ENCODE results near the gene SIDT2.

The SIDT2 gene

DNA sequence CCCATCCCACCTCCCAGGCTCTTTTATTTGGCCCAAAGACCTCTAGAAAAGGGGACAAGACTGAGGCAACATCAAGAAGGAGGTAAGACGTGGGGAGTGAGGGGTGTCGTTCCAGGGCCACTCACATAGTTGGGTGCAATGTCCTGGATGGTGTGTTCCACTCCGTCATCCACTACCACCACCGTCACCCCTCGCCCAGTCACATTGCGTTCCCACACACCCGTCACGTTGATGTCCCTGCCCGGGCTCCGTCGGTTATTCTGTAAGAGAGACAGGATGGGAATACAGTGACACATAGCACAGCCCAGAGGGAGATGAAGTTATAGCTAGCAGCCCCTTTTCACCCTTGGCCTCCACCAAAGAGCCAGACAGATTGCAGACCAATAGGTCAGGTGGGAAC lies 49.5 kb downstream of the SIDT2 start:
- H3K27ac ChIP-seq (ENCODE audit: low read length), result no peak overlapping the region
- H3K79me2 ChIP-seq (ENCODE audit: low read length), result peaks cover 29% of the 10 kb centered on the region
- H2AFZ ChIP-seq (ENCODE audit: low read length), result no peak overlapping the region
- H3K36me3 ChIP-seq (replicated peaks; ENCODE audit: insufficient read depth, low read length), result peaks cover 3% of the 10 kb centered on the region; the same call in 1 of the 2 replicates
- H3F3A ChIP-seq (ENCODE audit: insufficient read depth, low read length), result no peaks in the 10 kb centered on the region
- no peaks in the 10 kb centered on the region for H4K20me1 ChIP-seq (ENCODE audit: insufficient read depth, low read length)
- TF ChIP-seq, protein P1, sequence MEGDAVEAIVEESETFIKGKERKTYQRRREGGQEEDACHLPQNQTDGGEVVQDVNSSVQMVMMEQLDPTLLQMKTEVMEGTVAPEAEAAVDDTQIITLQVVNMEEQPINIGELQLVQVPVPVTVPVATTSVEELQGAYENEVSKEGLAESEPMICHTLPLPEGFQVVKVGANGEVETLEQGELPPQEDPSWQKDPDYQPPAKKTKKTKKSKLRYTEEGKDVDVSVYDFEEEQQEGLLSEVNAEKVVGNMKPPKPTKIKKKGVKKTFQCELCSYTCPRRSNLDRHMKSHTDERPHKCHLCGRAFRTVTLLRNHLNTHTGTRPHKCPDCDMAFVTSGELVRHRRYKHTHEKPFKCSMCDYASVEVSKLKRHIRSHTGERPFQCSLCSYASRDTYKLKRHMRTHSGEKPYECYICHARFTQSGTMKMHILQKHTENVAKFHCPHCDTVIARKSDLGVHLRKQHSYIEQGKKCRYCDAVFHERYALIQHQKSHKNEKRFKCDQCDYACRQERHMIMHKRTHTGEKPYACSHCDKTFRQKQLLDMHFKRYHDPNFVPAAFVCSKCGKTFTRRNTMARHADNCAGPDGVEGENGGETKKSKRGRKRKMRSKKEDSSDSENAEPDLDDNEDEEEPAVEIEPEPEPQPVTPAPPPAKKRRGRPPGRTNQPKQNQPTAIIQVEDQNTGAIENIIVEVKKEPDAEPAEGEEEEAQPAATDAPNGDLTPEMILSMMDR (IDR thresholded peaks at IDR 0.05; ENCODE audit: low read length), result no peak
- TF ChIP-seq EZH2phosphoT487 (IDR thresholded peaks at IDR 0.05; ENCODE audit: low read length), result no peak
- TF ChIP-seq EZH2 (optimal IDR thresholded peaks at IDR 0.05; ENCODE audit: low read depth, low read length), result no peak
- H3K4me2 ChIP-seq (ENCODE audit: low read depth, low read length), result no peak overlapping the region
- no peaks in the 10 kb centered on the region for H3K9me3 ChIP-seq (replicated peaks; ENCODE audit: insufficient read depth, low read length)
- H3K4me1 ChIP-seq (ENCODE audit: low read length), result peaks cover 9% of the 10 kb centered on the region; the same call in 1 of the 2 replicates
- H3K9ac ChIP-seq (ENCODE audit: low read length), result no peak overlapping the region
- no peak for DNase-seq
- H3K27me3 ChIP-seq (replicated peaks; ENCODE audit: insufficient read depth, low read length), result no peaks in the 10 kb centered on the region
- H3K4me3 ChIP-seq (ENCODE audit: low read length), result no peak overlapping the region
- H3K9me2 ChIP-seq (replicated peaks; ENCODE audit: insufficient read depth, low read length), result no peaks in the 10 kb centered on the region

DNA sequence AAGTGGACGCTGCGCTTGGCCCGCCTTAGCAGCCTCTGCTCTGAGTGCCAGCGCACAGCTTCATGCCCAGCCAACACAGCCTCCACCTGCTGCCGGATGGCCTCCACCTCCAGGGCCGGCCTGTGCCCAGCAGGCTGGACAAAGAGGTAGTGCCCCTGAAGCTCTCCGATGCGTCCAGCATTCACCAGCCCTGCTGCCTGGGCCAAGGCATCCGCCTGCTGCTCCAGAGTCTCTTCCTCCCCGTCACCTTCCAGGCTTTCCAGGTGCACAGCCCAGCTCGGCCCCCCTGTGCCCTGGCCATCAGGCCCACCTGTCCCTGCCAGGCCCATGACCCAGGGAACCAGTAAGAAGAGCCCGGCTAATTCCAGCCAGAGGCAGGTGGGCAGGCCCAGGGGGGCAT lies 50.9 kb downstream of the SIDT2 start:
- H3K4me3 ChIP-seq (ENCODE audit: low read length), result no peak overlapping the region
- H3K36me3 ChIP-seq (replicated peaks; ENCODE audit: insufficient read depth, low read length), result peaks cover 3% of the 10 kb centered on the region; the same call in 1 of the 2 replicates
- no peak overlapping the region for H2AFZ ChIP-seq (ENCODE audit: low read length)
- no peaks in the 10 kb centered on the region for H3F3A ChIP-seq (ENCODE audit: insufficient read depth, low read length)
- H3K9ac ChIP-seq (ENCODE audit: low read length), result no peak overlapping the region
- H3K27ac ChIP-seq (ENCODE audit: low read length), result no peak overlapping the region
- H3K4me2 ChIP-seq (ENCODE audit: low read depth, low read length), result no peak overlapping the region
- no peaks in the 10 kb centered on the region for H4K20me1 ChIP-seq (ENCODE audit: insufficient read depth, low read length)
- no peaks in the 10 kb centered on the region for H3K9me3 ChIP-seq (replicated peaks; ENCODE audit: insufficient read depth, low read length)
- H3K27me3 ChIP-seq (replicated peaks; ENCODE audit: insufficient read depth, low read length), result no peaks in the 10 kb centered on the region
- H3K4me1 ChIP-seq (ENCODE audit: low read length), result peaks cover 16% of the 10 kb centered on the region; the same call in 1 of the 2 replicates
- TF ChIP-seq EZH2 (optimal IDR thresholded peaks at IDR 0.05; ENCODE audit: low read depth, low read length) (no peak), EZH2phosphoT487 (IDR thresholded peaks at IDR 0.05; ENCODE audit: low read length) (no peak)
- TF ChIP-seq, protein P1 (IDR thresholded peaks at IDR 0.05; ENCODE audit: low read length), result no peak
- peaks cover 32% of the 10 kb centered on the region for H3K79me2 ChIP-seq (ENCODE audit: low read length)
- no peaks in the 10 kb centered on the region for H3K9me2 ChIP-seq (replicated peaks; ENCODE audit: insufficient read depth, low read length)
- no peak for DNase-seq

- H3K79me2 ChIP-seq (ENCODE audit: low read length), result peaks cover 32% of the 10 kb centered on the region
- H3K4me3 ChIP-seq (ENCODE audit: low read length), result no peak overlapping the region
- DNase-seq, result no peak
- peak overlapping the region; percentile 93; the same call in 1 of the 2 replicates for H3K4me2 ChIP-seq (ENCODE audit: low read depth, low read length)
- H4K20me1 ChIP-seq (ENCODE audit: insufficient read depth, low read length), result no peaks in the 10 kb centered on the region
- H3K27ac ChIP-seq (ENCODE audit: low read length), result no peak overlapping the region
- H2AFZ ChIP-seq (ENCODE audit: low read length), result no peak overlapping the region
- no peaks in the 10 kb centered on the region for H3K27me3 ChIP-seq (replicated peaks; ENCODE audit: insufficient read depth, low read length)
- H3K4me1 ChIP-seq (ENCODE audit: low read length), result peaks cover 16% of the 10 kb centered on the region; the same call in 1 of the 2 replicates
- no peaks in the 10 kb centered on the region for H3K9me2 ChIP-seq (replicated peaks; ENCODE audit: insufficient read depth, low read length)
- H3K36me3 ChIP-seq (replicated peaks; ENCODE audit: insufficient read depth, low read length), result peaks cover 3% of the 10 kb centered on the region; the same call in 1 of the 2 replicates
- H3K9me3 ChIP-seq (replicated peaks; ENCODE audit: insufficient read depth, low read length), result no peaks in the 10 kb centered on the region
- TF ChIP-seq, protein P1 (IDR thresholded peaks at IDR 0.05; ENCODE audit: low read length), result no peak
- no peak for TF ChIP-seq EZH2 (optimal IDR thresholded peaks at IDR 0.05; ENCODE audit: low read depth, low read length)
- no peak for TF ChIP-seq EZH2phosphoT487 (IDR thresholded peaks at IDR 0.05; ENCODE audit: low read length)
- H3K9ac ChIP-seq (ENCODE audit: low read length), result no peak overlapping the region
- no peaks in the 10 kb centered on the region for H3F3A ChIP-seq (ENCODE audit: insufficient read depth, low read length)
These were observed 51.4 kb downstream of the SIDT2 start for GRCh38 chr11:117229931-117230285.

All from MM.1S (cell line).